Testis (tissue), 2 donors: ENCODE results near the gene ATAD3C.
"Not testable (repeated sequence)": the region's sequence is repeated elsewhere in the genome, so short reads cannot be mapped to it uniquely, and the experiment has no call there.

ENCODE experiments used
- POLR2A ChIP-seq: fragments of 450-650 bp; IDR thresholded peaks from one replicate; pipeline ENCODE4 v1.6.1; 2017; ENCODE audit warnings: antibody characterized with exemption, mild to moderate bottlenecking, moderate library complexity
- TF ChIP-seq, protein P1 (sequence below), 3 experiments: fragments of 450-650 bp in 2 of 3; fragments of 200-600 bp in 1 of 3; sonication (generic) in 1 of 3; IDR thresholded peaks; one replicate each; pipeline ENCODE4 v1.5.1; 2016 to 2019; ENCODE audit warnings: antibody characterized with exemption in 3 of 3, mild to moderate bottlenecking in 2 of 3, moderate library complexity in 1 of 3

DNA sequence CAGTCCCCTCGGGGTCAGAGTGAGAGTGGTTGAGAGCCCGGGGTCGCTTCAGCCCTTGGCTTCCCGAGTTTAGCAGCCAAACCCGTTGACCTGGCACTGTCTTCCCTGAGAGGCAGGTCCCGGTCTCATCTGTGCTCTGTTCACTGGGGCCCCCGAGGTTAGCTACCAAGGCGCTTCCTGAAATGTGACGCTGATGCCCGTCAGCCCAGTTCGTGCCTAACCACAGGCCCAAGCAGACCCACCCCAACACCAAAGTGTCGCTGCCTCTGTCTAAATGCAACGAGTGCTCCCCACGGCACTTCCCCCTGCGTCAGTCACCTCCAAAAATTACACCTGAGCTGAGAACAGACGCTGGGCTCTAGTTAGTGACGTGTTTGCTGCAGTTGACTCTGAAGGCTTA, 26.5 kb downstream of the ATAD3C start:
- TF ChIP-seq POLR2A: not testable (repeated sequence)
- TF ChIP-seq, protein P1, sequence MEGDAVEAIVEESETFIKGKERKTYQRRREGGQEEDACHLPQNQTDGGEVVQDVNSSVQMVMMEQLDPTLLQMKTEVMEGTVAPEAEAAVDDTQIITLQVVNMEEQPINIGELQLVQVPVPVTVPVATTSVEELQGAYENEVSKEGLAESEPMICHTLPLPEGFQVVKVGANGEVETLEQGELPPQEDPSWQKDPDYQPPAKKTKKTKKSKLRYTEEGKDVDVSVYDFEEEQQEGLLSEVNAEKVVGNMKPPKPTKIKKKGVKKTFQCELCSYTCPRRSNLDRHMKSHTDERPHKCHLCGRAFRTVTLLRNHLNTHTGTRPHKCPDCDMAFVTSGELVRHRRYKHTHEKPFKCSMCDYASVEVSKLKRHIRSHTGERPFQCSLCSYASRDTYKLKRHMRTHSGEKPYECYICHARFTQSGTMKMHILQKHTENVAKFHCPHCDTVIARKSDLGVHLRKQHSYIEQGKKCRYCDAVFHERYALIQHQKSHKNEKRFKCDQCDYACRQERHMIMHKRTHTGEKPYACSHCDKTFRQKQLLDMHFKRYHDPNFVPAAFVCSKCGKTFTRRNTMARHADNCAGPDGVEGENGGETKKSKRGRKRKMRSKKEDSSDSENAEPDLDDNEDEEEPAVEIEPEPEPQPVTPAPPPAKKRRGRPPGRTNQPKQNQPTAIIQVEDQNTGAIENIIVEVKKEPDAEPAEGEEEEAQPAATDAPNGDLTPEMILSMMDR (IDR thresholded peaks at IDR 0.05): not testable (repeated sequence)
